Liver (tissue), 9 donors: Measurements from ENCODE around the gene GLB1L2. TPM values are rescaled to one million over a fixed set of nuclear protein-coding genes. Genes with fewer than 3 reads are reported as not detected.

Experiments
- DNase-seq: peaks from one replicate; pipeline ENCODE4 v3.0.0-alpha.2; 2017; ENCODE audit warnings: low spot score
- H3K27ac ChIP-seq, 2 donors: one replicate each; pipeline ENCODE4 v1.7.0; 2013; ENCODE audit warnings: inconsistent platforms in 2 of 2, low read length in 2 of 2, control low read depth in 1 of 2, low read depth in 1 of 2, mild to moderate bottlenecking in 1 of 2
- H3K27me3 ChIP-seq, 4 donors: one replicate each; pipeline versions ENCODE4 v1.6.1 to v1.7.0; 2013; ENCODE audit warnings: low read length in 3 of 4, inconsistent platforms in 1 of 4, mild to moderate bottlenecking in 1 of 4, moderate library complexity in 1 of 4; ENCODE audit not compliant: control insufficient read depth in 4 of 4, insufficient read depth in 4 of 4
- H3K36me3 ChIP-seq, 4 donors: one replicate each; pipeline versions ENCODE4 v1.6.1 to v1.7.0; 2013; ENCODE audit warnings: low read length in 3 of 4, mild to moderate bottlenecking in 3 of 4, low read depth in 1 of 4, moderate library complexity in 1 of 4; ENCODE audit not compliant: control insufficient read depth in 4 of 4, insufficient read depth in 3 of 4
- H3K4me1 ChIP-seq, 4 donors: one replicate each; pipeline versions ENCODE4 v1.6.1 to v1.7.0; 2013; ENCODE audit warnings: low read length in 3 of 4, mild to moderate bottlenecking in 3 of 4, moderate library complexity in 1 of 4; ENCODE audit not compliant: control insufficient read depth in 4 of 4, insufficient read depth in 4 of 4
- H3K4me3 ChIP-seq, 3 donors: one replicate each; pipeline versions ENCODE4 v1.6.1 to v1.7.0; 2013; ENCODE audit warnings: low read length in 3 of 3, control low read depth in 1 of 3, low read depth in 1 of 3, mild to moderate bottlenecking in 1 of 3
- H3K9ac ChIP-seq, 2 donors: one replicate each; pipeline ENCODE4 v1.7.0; 2013; ENCODE audit warnings: low read length in 2 of 2, mild to moderate bottlenecking in 2 of 2, moderate library complexity in 2 of 2, control low read depth in 1 of 2, low read depth in 1 of 2
- H3K9me3 ChIP-seq, 4 donors: one replicate each; pipeline versions ENCODE4 v1.6.1 to v1.7.0; 2013; ENCODE audit warnings: low read length in 3 of 4; ENCODE audit not compliant: control insufficient read depth in 4 of 4
- EGR1 ChIP-seq, 2 donors: IDR thresholded peaks; 2 replicates each; pipeline ENCODE4 v1.6.1; 2016 to 2018; ENCODE audit warnings: antibody characterized with exemption in 2 of 2, low read depth in 2 of 2
- FOXA1 ChIP-seq: IDR thresholded peaks from 2 replicates; pipeline ENCODE4 v1.6.1; 2016; ENCODE audit warnings: antibody characterized with exemption
- FOXA2 ChIP-seq: IDR thresholded peaks from 2 replicates; pipeline ENCODE4 v1.6.1; 2016; ENCODE audit warnings: antibody characterized with exemption
- GABPA ChIP-seq, 2 donors: IDR thresholded peaks in 1 of 2; conservative IDR thresholded peaks in 1 of 2; 2 replicates each; pipeline ENCODE4 v1.6.1; 2016; ENCODE audit warnings: antibody characterized with exemption in 2 of 2, mild to moderate bottlenecking in 1 of 2, moderate library complexity in 1 of 2
- SP1 ChIP-seq: IDR thresholded peaks from 2 replicates; pipeline ENCODE4 v1.6.1; 2018; ENCODE audit warnings: antibody characterized with exemption, mild to moderate bottlenecking
- WGBS: extraction: QIAGEN DNeasy Blood & Tissue Kit; methylation state at CpG from one replicate; pipeline ENCODE4 v1.1.7; 2013; 5-methylcytosine and 5-hydroxymethylcytosine counted together
- polyA plus RNA-seq, 2 donors: library from polyadenylated mRNA; stranded (reverse) in 1 of 2; unstranded in 1 of 2; fragments of 200-250 nt in 1 of 2; fragments of >200 nt in 1 of 2; fragmentation: Nextera tagmentation in 1 of 2; extraction: Ambion mirVana in 1 of 2; gene quantifications; one replicate each; pipeline versions ENCODE4 v1.2.1 to v1.2.3, GENCODE V29; 2013 to 2015
- total RNA-seq, 2 donors: library from RNA; depleted of rRNA; stranded (reverse); fragments of >200 nt; gene quantifications; one replicate each; pipeline ENCODE4 v1.2.3, GENCODE V29; 2014
- TF ChIP-seq, protein P1 (sequence below): IDR thresholded peaks from 2 replicates; pipeline ENCODE4 v1.6.1; 2016; ENCODE audit warnings: antibody characterized with exemption, mild to moderate bottlenecking
- TF ChIP-seq, protein P2 (sequence below): IDR thresholded peaks from 2 replicates; pipeline ENCODE4 v1.6.1; 2016; ENCODE audit warnings: antibody characterized with exemption
- TF ChIP-seq, protein P3 (sequence below): IDR thresholded peaks from 2 replicates; pipeline ENCODE4 v1.6.1; 2016; ENCODE audit warnings: antibody characterized with exemption
- TF ChIP-seq, protein P4 (sequence below): fragments of 150-350 bp; IDR thresholded peaks from 2 replicates; pipeline ENCODE4 v1.5.1; 2017; ENCODE audit warnings: improper control_type of control experiment, low read depth, low read length; ENCODE audit not compliant: missing input control
- donor health status: healthy.
- donor health status: healthy.
- donor health status: healthy.
- donor health status: healthy.
- donor health status: healthy.

Gene GLB1L2
- total and polyA plus RNA-seq, 4 donors, result 0.23 to 0.50 (median 0.42) TPM

DNA sequence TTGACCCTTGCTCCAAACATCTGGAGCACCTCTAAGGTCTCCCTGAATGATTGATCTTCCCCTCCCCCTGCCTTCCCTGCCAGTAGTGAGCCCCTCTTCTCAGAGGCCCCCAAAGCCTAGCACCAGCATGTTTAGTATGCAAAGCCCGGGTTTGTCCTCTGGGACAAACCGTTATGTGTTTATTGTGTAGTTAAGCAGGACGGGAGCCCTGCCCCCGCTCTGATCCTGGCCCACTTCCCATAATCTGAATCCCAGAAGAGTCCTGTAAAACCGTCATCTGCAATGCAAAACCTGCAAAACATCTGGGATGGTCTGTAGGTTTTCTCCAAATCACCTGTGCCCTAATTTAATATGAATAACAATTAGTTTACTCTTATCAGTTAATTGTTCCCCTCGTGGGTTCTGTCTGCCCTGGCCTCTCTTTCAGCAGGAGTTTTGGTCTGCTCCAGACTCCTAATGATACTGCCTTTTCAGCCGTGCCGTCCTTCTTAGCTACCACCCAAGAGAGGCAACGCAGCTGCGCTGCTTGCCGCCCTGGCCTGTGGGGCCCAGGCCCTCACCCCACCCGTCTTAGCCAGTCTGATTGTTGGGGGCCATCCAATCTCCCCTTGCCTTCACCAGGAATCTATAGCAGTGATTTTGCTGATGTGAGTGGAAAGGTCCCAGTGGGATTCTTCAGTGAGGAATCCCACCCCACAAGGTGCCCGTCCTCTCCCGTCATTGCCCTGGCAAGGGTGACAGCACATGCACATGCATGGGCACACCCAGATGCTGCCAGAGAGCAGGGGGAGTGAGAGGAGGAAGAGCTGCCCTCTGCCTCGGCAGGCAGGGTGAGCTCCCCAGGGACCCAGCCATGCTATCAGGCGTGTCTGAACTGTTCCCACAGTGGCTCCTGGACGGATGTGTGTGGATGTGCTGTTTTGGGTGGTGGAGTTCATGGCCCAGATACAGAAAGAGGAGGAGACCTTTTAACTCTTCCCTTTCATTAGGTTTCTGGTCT is 83.3 kb downstream of the GLB1L2 start:
- no peak for DNase-seq
- no peaks in the 10 kb centered on the region for H3K9me3 ChIP-seq
- H3K9ac ChIP-seq, result no peak overlapping the region
- no peak overlapping the region for H3K27ac ChIP-seq
- H3K36me3 ChIP-seq, result no peaks in the 10 kb centered on the region
- H3K27me3 ChIP-seq, result no peaks in the 10 kb centered on the region
- TF ChIP-seq FOXA1, result no peak
- peaks cover 0 to 19% (median 6%) of the 10 kb centered on the region in 4 donors for H3K4me1 ChIP-seq
- WGBS, result 58% methylated on average over 17 of the region's 17 CpGs
- H3K4me3 ChIP-seq, result no peak overlapping the region

DNA sequence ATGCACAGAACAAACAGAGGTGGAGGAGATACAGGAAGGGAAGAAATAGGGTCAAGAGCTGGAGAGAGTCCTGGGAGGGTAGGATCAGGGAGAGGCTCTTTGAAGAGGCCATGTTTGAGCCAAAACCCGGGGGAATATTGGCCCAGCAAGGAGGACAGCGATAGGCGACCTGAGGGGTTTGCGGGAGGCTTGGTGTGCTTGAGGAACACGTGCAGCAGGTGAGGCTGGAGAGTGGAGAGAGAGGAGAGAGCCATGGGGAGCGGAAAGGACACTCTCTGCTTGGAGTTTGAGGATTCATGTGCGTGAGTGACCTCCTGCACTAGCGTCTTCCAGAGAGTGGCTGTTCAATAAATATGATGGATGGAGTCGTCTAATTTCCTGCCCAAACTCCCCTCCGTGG is 84.9 kb downstream of the GLB1L2 start:
- 81% methylated on average over 10 of the region's 10 CpGs for WGBS
- no peak overlapping the region for H3K4me3 ChIP-seq
- H3K4me1 ChIP-seq, result peaks cover 0 to 5% (median 0%) of the 10 kb centered on the region in 4 donors
- no peaks in the 10 kb centered on the region for H3K9me3 ChIP-seq
- H3K27ac ChIP-seq, result no peak overlapping the region
- no peak for TF ChIP-seq EGR1 (IDR thresholded peaks at IDR 0.05; ENCODE audit: low read depth in 2 of 2)
- TF ChIP-seq, protein P1, sequence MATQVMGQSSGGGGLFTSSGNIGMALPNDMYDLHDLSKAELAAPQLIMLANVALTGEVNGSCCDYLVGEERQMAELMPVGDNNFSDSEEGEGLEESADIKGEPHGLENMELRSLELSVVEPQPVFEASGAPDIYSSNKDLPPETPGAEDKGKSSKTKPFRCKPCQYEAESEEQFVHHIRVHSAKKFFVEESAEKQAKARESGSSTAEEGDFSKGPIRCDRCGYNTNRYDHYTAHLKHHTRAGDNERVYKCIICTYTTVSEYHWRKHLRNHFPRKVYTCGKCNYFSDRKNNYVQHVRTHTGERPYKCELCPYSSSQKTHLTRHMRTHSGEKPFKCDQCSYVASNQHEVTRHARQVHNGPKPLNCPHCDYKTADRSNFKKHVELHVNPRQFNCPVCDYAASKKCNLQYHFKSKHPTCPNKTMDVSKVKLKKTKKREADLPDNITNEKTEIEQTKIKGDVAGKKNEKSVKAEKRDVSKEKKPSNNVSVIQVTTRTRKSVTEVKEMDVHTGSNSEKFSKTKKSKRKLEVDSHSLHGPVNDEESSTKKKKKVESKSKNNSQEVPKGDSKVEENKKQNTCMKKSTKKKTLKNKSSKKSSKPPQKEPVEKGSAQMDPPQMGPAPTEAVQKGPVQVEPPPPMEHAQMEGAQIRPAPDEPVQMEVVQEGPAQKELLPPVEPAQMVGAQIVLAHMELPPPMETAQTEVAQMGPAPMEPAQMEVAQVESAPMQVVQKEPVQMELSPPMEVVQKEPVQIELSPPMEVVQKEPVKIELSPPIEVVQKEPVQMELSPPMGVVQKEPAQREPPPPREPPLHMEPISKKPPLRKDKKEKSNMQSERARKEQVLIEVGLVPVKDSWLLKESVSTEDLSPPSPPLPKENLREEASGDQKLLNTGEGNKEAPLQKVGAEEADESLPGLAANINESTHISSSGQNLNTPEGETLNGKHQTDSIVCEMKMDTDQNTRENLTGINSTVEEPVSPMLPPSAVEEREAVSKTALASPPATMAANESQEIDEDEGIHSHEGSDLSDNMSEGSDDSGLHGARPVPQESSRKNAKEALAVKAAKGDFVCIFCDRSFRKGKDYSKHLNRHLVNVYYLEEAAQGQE, result no peak
- no peak overlapping the region for H3K9ac ChIP-seq
- no peaks in the 10 kb centered on the region for H3K36me3 ChIP-seq
- no peak for DNase-seq
- no peaks in the 10 kb centered on the region for H3K27me3 ChIP-seq

DNA sequence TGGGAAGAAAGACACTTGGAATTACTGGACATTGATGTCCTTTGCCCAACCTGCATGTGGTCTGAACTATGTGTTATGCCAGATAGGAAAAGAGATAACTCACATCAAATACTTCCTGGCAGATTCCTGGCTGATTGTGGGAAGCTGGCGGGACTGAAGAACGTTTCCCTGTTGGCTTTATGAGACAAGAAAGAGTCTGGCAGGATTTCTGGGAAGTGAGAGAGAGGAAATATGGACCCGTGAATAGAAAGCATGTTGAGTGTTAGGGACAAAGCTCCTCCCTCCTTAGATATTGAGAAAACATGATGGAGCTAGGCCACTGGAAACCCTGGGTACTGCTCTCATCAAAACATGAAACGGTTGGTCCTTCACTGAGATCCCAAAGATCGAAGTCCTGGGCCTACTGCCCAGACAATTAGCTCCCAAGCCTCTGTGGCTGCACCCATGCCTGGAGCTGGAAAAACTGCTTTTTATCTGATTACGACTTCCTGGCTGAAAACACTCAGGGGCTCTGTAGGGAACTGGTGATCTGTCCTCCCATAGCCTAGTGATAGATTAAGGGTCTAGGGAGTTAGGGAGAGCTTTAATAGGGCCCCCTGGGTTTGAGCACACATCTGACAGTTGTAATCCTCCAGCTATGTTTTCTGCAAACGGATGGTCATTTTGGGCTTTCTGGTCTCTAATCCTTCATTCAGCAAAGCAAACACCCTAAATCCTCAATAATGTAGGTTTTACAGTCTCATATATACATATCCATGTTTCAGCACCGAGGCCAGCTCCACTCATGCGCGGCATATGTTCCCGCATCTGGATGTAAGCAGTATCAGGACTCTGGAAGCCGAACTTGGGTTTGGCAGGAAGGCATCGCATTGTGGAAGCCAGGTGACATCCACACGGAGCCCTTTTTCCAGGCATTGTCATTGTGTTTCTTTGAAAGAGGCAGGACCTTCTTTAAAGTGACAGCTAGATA is 86.4 kb downstream of the GLB1L2 start:
- 62% methylated on average over 14 of the region's 14 CpGs for WGBS
- DNase-seq, result no peak
- no peak overlapping the region for H3K4me3 ChIP-seq
- no peak overlapping the region for H3K9ac ChIP-seq
- no peak for TF ChIP-seq SP1
- TF ChIP-seq, protein P2, sequence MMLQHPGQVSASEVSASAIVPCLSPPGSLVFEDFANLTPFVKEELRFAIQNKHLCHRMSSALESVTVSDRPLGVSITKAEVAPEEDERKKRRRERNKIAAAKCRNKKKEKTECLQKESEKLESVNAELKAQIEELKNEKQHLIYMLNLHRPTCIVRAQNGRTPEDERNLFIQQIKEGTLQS, result no peak
- TF ChIP-seq, protein P3, sequence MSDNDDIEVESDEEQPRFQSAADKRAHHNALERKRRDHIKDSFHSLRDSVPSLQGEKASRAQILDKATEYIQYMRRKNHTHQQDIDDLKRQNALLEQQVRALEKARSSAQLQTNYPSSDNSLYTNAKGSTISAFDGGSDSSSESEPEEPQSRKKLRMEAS, result no peak
- no peak for TF ChIP-seq FOXA2
- TF ChIP-seq, protein P4, sequence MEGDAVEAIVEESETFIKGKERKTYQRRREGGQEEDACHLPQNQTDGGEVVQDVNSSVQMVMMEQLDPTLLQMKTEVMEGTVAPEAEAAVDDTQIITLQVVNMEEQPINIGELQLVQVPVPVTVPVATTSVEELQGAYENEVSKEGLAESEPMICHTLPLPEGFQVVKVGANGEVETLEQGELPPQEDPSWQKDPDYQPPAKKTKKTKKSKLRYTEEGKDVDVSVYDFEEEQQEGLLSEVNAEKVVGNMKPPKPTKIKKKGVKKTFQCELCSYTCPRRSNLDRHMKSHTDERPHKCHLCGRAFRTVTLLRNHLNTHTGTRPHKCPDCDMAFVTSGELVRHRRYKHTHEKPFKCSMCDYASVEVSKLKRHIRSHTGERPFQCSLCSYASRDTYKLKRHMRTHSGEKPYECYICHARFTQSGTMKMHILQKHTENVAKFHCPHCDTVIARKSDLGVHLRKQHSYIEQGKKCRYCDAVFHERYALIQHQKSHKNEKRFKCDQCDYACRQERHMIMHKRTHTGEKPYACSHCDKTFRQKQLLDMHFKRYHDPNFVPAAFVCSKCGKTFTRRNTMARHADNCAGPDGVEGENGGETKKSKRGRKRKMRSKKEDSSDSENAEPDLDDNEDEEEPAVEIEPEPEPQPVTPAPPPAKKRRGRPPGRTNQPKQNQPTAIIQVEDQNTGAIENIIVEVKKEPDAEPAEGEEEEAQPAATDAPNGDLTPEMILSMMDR, result no peak
- TF ChIP-seq GABPA (IDR thresholded peaks at IDR 0.05 in 1 of 2, conservative IDR thresholded peaks at IDR 0.05 in 1 of 2), result no peak
- TF ChIP-seq, protein P1, result peak; percentile 88
- H3K4me1 ChIP-seq, result no peaks in the 10 kb centered on the region
- H3K27ac ChIP-seq, result no peak overlapping the region
- no peaks in the 10 kb centered on the region for H3K27me3 ChIP-seq
- no peaks in the 10 kb centered on the region for H3K36me3 ChIP-seq
- H3K9me3 ChIP-seq, result no peaks in the 10 kb centered on the region
